Tibial nerve (tissue), 4 donors: Measurements from ENCODE around the gene PCDHGA12.

Experiments
- CTCF ChIP-seq, 5 experiments: fragments of 200-600 bp in 3 of 5; fragments of 450-650 bp in 2 of 5; sonication (generic) in 3 of 5; IDR thresholded peaks; one replicate each; pipeline ENCODE4 v1.5.1; 2016 to 2019; ENCODE audit warnings: antibody characterized with exemption in 5 of 5, mild to moderate bottlenecking in 3 of 5, moderate library complexity in 2 of 5
- EP300 ChIP-seq, 2 donors: sonication (generic); formaldehyde crosslinking; IDR thresholded peaks; one replicate each; pipeline ENCODE4 v1.6.1; 2017; ENCODE audit warnings: antibody characterized with exemption in 2 of 2, mild to moderate bottlenecking in 1 of 2
- POLR2A ChIP-seq, 2 donors: fragments of 450-650 bp; IDR thresholded peaks; one replicate each; pipeline ENCODE4 v1.6.1; 2017; ENCODE audit warnings: antibody characterized with exemption in 2 of 2, mild to moderate bottlenecking in 2 of 2, moderate library complexity in 2 of 2

GRCh38 chr5:141389153-141390042, 40.9 kb upstream of the PCDHGA12 start:
- TF ChIP-seq CTCF (IDR thresholded peaks at IDR 0.05) (no peak), EP300 (IDR thresholded peaks at IDR 0.05) (no peak), POLR2A (IDR thresholded peaks at IDR 0.05) (no peak)
